GM13977 (cell line): Measurements from ENCODE around the gene PHLDB2.

ENCODE experiments used
- DNase-seq: peaks from one replicate; pipeline ENCODE4 v3.0.0; 2012; ENCODE audit warnings: low spot score
- CTCF ChIP-seq: IDR thresholded peaks from 2 replicates; pipeline ENCODE4 v1.5.1; 2012; ENCODE audit warnings: mild to moderate bottlenecking, control low read depth; ENCODE audit not compliant: insufficient read depth; ENCODE audit errors: extremely low read depth, missing control alignments
- in situ Hi-C: fragments of 300-500 bp; cut with MboI; formaldehyde crosslinking; loops from one replicate; pipeline ENCODE4 v1.12.0; 2022; ENCODE audit warnings: low sequenced_read_pairs, low pct_unique_long_range_greater_than_20kb, mixed read lengths, inconsistent platforms; ENCODE audit not compliant: unreplicated experiment

PHLDB2 gene

GRCh38 chr3:112013784-112014143 lies 154.7 kb downstream of the PHLDB2 start:
- in situ Hi-C loops, result no loop called here
- TF ChIP-seq CTCF, result no peak
- no peak for DNase-seq

- no peak for DNase-seq
- in situ Hi-C loops, result no loop called here
Observed at GRCh38 chr3:112017091-112017490, 158.0 kb downstream of the PHLDB2 start.

GRCh38 chr3:112018712-112019111 lies 159.6 kb downstream of the PHLDB2 start:
- no peak for TF ChIP-seq CTCF
- no peak for DNase-seq
- in situ Hi-C loops, result no loop called here

More at GRCh38 chr3:112017091-112017490, 158.0 kb downstream of the PHLDB2 start:
- no peak for TF ChIP-seq CTCF

DNA sequence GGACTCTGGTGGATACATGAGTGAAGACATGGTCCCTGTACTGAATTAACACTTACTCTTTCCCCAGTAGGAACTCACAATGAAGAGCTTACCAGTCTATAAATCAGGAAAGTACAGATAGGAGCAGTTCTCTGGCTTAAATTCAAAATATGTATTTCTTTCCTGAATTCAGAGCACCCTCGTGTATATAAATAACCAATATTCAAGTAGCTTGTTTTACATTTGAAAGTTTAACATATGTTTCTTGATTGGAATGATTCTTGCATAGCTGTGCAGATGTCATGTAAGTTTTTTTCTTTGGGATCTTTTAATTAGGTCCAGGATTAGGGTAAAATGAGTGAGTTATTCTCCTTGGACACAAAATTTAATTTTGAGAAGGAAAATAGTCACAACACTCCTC lies 160.7 kb downstream of the PHLDB2 start:
- in situ Hi-C loops, result no loop called here
- no peak for DNase-seq
- no peak for TF ChIP-seq CTCF

GRCh38 chr3:112020674-112021085 lies 161.6 kb downstream of the PHLDB2 start:
- DNase-seq, result no peak
- TF ChIP-seq CTCF, result no peak
- in situ Hi-C loops, result no loop called here
